ENCODE data around the gene TOR4A.

TOR4A gene

DNA sequence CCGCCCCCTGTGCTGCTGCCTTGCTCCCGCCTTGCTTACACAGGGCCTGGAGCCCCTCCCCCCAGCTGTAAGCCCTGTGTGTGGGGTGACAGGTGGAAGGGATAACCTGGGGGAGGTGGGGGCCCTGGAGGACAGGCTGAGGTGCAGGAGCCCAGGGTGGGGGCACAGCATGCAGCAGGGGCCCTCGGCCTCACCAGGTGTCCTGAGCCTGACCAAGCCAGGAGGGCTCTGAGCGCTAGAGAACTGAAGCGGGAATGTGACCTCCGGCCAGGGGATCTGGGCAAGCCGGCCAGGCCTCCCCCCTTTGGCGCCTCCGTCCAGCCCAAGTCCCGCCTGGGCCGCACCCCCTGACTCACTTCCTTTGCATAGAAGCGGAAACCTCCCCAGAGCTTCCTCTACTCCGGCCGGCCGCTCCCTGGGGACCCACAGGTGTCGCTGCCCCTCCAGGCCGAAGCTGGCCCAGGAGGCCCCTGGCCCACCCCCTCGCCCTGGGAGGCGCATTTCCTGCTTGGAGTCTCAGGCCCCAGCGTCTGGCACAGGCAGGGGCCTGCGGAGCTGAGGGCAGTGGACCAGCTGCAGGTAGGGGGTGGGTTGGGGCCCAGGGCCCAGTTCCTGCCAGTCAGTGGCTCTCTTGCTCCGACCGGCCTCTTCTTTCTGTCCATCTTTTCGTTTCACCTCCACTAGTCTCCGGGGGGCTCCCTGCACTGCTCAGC lies at the start of gene TOR4A:
TOR4A (plus strand) TSS at position 398 of the 713 bp plus-strand sequence. CDS start 964 bp downstream, outside the sequence.
- no peak for DNase-seq (ENCODE audit: low read depth in 2 of 3, low spot score in 1 of 3)

DNA sequence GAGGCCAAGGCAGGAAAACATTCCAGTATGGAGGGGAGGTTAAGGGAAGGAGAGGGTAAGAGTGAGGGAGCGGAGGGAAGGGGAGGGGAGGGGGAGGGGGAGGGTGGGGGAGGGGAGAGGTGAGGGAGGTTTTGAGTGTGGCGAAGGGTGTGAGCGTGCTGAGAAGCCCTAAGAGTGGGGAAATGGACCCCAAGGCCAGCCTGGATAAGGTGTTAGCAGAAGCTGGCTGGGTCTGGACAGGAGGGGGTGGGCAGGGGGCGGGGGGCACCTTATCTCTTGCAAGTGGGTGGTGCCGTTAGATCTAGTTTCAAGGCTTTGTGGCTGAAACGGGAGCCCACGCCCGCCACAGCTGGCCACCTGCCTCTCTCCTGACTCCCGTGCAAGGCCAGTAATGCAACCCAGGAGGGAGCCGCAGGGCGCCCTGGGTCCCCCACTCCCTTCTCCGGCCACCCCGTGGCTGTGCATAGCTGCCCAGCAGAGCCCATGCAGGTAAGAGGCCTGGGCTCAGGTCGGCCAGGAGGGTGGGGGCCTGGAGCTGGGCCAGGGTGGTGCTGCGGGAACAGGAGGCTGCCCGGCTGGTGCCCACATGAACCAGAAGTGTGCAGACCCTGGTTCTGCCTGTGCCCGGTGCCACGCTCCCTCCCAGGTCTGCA lies 49.5 kb upstream of the TOR4A start:
- no peak for DNase-seq (ENCODE audit: low read depth in 2 of 3, low spot score in 1 of 3)

- DNase-seq (ENCODE audit: low read depth in 2 of 3, low spot score in 1 of 3) = no peak
Observed at GRCh38 chr9:137228506-137228967, 49.0 kb upstream of the TOR4A start.

DNA sequence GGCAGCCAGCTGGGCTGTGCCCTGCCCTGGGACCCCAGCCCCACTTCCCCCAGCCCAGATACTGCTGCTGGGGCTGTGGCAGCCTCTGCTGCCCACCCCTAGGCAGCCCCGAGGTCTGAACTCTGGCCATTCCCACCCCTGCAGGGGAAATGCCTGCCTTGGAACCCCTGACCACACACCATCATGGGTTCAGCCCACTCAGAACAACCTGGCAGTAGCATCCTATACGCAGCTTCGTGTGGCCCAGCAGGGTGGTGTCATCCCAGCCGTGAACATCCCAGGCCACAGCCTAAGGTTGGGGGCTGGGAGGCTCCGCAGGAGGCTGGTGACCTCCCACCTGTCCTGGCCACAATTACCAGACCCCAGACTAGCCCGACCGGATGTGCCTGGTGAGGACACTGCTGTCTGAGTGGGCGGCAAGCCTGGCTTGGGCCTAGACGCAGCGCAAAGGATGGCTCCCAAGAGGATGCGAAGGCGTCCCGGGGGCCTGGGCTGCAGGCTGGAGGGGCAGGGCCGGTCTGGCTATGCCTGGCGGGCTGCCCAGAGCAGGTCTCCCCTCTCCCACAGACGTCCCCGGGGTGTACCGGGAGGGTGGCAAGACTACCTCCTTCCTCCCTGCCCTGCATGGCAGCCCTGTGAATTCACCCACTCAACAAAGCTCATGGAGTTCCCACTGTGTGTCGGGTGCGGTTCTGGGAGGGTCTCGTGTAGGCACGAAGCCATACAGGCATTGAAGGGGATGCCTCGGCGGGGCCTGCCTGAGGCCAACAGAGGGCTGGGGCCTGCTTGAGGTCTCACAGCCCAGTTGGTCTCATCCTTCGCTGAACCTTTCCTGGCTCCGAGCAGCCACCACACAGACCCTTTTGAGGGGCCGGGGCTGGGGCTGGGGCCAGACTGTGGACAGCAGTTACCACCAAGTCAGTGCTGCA lies 48.3 kb upstream of the TOR4A start:
- no peak for DNase-seq (ENCODE audit: low read depth in 2 of 3, low spot score in 1 of 3)

DNA sequence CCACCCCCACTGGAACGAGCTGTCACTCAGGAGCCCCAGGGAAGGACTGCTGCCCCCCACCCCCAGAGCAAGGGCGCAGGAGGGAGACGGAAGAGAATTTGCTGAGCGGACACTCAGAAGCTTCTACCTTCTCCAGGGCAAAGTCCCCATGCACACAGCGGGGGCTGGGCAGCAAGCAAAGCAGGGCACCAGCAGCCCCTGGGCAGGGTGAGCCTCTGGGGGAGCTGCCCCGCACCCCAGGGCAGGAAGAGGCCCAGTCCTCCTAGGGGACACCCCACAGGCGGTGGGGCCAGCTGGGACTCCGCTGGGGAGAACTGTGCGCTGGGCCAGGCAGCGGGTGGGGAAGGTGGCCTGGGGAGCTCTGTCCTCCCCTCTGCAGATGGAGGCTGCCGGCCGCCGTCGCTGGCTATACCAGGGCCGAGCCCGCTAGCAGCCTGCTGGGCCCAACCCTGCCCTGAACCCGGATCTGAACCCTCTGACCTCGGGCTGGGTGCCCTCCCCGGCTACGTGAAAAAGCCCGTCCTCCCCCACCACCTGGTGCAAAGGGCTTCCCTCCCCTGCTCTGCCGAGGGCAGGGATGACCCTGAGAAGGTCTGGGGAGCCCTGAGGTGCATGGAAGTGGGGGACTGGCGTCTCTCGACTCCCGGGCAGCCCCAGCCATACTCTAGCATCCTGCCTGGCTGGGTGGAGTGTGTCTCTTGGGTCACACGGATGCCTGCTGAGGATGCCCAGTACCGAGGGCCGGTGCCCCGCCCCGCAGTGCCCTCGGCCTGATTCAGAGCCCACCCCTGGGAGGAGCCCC lies 47.4 kb upstream of the TOR4A start:
- no peak for DNase-seq (ENCODE audit: low read depth in 2 of 3, low spot score in 1 of 3)

- DNase-seq (ENCODE audit: low read depth in 2 of 3, low spot score in 1 of 3) = no peak
Observed at GRCh38 chr9:137230705-137231371, 46.7 kb upstream of the TOR4A start, which contains the start of gene SLC34A3. Gene SLC34A3 (plus strand): TSS chr9:137230901. CDS start chr9:137231703, 802 bp downstream.

GRCh38 chr9:137231372-137232039 lies 46.0 kb upstream of the TOR4A start:
- DNase-seq (ENCODE audit: low read depth in 2 of 3, low spot score in 1 of 3) = no peak

DNA sequence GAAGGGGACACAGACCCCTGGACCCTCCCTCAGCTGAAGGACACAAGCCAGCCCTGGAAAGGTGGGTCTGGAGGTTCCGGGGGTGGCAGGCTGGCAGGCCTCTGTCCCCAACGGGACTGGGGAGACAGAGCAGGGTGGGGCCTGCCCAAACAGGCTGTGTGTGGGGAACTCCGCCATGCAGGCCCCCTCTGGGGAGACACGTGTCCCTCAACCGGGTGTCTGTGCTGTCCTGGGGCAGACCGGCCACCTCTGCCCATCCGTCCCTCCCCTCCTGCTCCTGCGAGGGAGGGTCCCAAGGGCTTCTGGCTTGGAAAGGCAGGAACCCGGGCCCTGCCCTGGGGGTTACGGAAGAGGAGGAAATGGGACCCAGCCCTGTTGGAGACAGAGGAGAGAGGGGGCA lies 45.4 kb upstream of the TOR4A start:
- no peak for DNase-seq (ENCODE audit: low read depth in 2 of 3, low spot score in 1 of 3)

DNA sequence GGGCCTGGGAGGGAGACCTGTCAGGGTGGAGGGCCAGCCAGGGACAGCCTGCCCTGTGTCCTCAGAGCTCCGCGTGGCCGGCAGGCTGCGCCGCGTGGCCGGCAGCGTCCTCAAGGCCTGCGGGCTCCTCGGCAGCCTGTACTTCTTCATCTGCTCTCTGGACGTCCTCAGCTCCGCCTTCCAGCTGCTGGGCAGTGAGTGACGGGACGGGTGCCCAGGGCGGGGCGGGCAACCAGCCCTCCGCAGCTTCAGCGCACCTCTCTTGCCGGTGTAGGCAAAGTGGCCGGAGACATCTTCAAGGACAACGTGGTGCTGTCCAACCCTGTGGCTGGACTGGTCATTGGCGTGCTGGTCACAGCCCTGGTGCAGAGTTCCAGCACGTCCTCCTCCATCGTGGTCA lies 45.0 kb upstream of the TOR4A start:
- no peak for DNase-seq (ENCODE audit: low read depth in 2 of 3, low spot score in 1 of 3)

GRCh38 chr9:137233143-137233980 lies 44.2 kb upstream of the TOR4A start:
- no peak for DNase-seq (ENCODE audit: low read depth in 2 of 3, low spot score in 1 of 3)

- no peak for DNase-seq (ENCODE audit: low read depth in 2 of 3, low spot score in 1 of 3)
Observed at GRCh38 chr9:137234055-137234697, 43.4 kb upstream of the TOR4A start.

GRCh38 chr9:137234758-137235423 lies 42.6 kb upstream of the TOR4A start:
- no peak for DNase-seq (ENCODE audit: low read depth in 2 of 3, low spot score in 1 of 3)

DNA sequence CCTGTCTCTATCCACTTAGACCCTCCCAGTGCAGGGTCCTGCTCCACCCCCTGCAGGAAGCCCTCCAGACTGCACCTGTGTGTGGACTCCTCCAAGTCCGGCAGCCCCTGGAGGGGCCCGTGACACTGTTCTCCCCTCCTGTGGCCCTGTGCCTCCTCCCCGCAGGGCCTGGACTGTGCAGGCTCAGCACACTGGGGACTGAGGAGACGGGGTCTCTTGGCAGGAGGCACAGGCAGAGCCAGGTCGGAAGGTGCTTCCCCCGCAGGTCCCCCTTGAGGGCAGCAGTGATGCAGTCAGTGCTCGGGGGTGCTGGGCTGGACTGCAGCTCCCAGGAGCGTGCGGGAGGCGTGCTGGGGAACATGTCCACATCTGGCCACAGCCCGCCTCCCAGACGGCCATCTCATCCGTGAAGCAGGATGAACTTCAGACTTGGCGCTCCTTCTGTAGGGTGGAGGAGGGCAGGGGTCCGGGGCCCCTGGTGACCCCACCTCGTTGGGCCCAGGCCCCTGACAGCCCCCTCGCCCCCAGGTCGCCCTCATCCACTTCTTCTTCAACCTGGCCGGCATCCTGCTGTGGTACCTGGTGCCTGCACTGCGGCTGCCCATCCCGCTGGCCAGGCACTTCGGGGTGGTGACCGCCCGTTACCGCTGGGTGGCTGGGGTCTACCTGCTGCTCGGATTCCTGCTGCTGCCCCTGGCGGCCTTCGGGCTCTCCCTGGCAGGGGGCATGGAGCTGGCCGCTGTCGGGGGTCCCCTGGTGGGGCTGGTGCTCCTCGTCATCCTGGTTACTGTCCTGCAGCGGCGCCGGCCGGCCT lies 41.9 kb upstream of the TOR4A start:
- DNase-seq (ENCODE audit: low read depth in 2 of 3, low spot score in 1 of 3) = no peak

DNA sequence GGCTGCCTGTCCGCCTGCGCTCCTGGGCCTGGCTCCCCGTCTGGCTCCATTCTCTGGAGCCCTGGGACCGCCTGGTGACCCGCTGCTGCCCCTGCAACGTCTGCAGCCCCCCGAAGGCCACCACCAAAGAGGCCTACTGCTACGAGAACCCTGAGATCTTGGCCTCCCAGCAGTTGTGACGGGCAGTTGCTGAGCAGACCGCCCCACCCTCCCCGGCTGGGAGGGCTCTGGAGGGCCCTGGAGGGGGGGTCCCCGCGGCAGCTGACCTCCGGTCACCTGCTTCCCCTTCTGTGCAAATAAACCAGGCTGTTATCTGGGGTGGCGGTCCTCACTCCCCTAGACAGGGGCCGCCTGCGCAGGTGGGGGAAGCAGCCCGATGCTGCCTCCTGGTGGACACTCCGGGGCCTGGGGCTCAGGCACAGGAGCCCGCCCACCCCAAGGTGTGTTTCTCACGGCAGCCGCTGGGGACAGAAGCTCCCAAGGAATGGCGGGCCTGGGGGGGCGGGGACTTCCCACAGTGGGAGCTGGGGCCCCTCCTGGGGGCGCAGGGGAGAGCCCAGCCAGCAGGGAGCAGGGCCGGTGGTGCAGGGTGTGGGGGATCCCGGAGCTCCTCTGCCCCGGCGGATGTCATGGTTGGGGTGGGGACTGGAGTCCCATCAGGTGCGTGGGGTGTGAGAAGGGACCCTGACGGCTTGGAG lies 41.1 kb upstream of the TOR4A start:
- peak; percentile 80 to 90 (median 87) for DNase-seq (ENCODE audit: low read depth in 2 of 3, low spot score in 1 of 3)

DNA sequence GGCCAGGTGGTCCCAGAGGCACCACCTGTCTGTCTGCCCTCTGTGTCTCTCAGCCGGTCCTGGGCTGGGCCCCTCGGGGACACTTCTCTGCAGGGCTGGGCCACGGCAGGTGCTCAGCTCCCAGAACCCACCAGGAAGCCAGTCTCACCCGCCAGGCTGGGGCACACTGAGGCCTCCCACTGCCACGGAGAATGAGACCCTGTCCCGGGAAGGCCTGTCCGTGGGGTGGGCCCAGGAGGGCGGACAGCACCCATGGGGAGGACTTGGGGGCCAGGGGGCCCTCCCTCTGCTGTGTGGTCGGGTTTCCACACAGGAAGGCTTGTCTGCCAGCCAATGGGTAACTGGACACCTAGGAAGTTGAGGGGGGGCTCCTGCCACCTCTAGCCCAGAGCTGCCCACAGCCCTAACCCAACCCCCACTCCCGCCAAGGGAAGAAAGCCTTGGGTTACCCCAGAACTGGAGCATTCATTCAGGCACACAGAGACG lies 40.5 kb upstream of the TOR4A start:
- no peak for DNase-seq (ENCODE audit: low read depth in 2 of 3, low spot score in 1 of 3)

Data from stimulated activated CD4-positive, alpha-beta T cell treated with anti-CD3 and anti-CD28 coated beads, Interleukin-12 subunit alpha, Interleukin-12 subunit beta, amount 100 ng/mL, for 48 hours (primary cell).